ENCODE results near the gene PLCH2.

GRCh38 chr1:2433196-2433595, 42.9 kb upstream of the PLCH2 start:
- TF ChIP-seq, protein P1, sequence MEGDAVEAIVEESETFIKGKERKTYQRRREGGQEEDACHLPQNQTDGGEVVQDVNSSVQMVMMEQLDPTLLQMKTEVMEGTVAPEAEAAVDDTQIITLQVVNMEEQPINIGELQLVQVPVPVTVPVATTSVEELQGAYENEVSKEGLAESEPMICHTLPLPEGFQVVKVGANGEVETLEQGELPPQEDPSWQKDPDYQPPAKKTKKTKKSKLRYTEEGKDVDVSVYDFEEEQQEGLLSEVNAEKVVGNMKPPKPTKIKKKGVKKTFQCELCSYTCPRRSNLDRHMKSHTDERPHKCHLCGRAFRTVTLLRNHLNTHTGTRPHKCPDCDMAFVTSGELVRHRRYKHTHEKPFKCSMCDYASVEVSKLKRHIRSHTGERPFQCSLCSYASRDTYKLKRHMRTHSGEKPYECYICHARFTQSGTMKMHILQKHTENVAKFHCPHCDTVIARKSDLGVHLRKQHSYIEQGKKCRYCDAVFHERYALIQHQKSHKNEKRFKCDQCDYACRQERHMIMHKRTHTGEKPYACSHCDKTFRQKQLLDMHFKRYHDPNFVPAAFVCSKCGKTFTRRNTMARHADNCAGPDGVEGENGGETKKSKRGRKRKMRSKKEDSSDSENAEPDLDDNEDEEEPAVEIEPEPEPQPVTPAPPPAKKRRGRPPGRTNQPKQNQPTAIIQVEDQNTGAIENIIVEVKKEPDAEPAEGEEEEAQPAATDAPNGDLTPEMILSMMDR (conservative IDR thresholded peaks at IDR 0.05; ENCODE audit: low read length), result no peak
- TF ChIP-seq EZH2phosphoT487 (IDR thresholded peaks at IDR 0.05; ENCODE audit: borderline replicate concordance), result no peak
